Sigmoid colon (tissue), 7 donors: ENCODE measurements around the gene COX10. TPM values are rescaled to one million over a fixed set of nuclear protein-coding genes. Genes with fewer than 3 reads are reported as not detected.
"Not testable (repeated sequence)": the region's sequence is repeated elsewhere in the genome, so short reads cannot be mapped to it uniquely, and the experiment has no call there.

Source experiments
- DNase-seq: peaks from one replicate; pipeline ENCODE4 v3.0.0-alpha.2; 2019
- H3K27ac ChIP-seq, 4 donors: fragments of 200-600 bp; sonication (generic); one replicate each; pipeline ENCODE4 v1.5.1; 2016 to 2019; ENCODE audit warnings: mild to moderate bottlenecking in 1 of 4
- H3K27me3 ChIP-seq, 3 donors: fragments of 200-600 bp; sonication (generic); one replicate each; pipeline ENCODE4 v1.5.1; 2019; ENCODE audit warnings: mild to moderate bottlenecking in 1 of 3
- H3K36me3 ChIP-seq, 4 donors: fragments of 200-600 bp; sonication (generic); one replicate each; pipeline ENCODE4 v1.5.1; 2016 to 2019
- H3K4me1 ChIP-seq, 4 donors: fragments of 200-600 bp; sonication (generic); one replicate each; pipeline ENCODE4 v1.5.1; 2017 to 2019
- H3K4me3 ChIP-seq, 4 donors: fragments of 200-600 bp; sonication (generic); one replicate each; pipeline ENCODE4 v1.5.1; 2017 to 2019; ENCODE audit warnings: mild to moderate bottlenecking in 2 of 4, moderate library complexity in 1 of 4
- H3K9me3 ChIP-seq, 4 donors: fragments of 200-600 bp in 3 of 4; sonication (generic) in 3 of 4; one replicate each; pipeline versions ENCODE4 v1.5.1 to v1.6.1; 2013 to 2019
- EP300 ChIP-seq, 4 donors: sonication (generic); formaldehyde crosslinking; IDR thresholded peaks; one replicate each; pipeline ENCODE4 v1.6.1; 2017; ENCODE audit warnings: antibody characterized with exemption in 4 of 4
- POLR2A ChIP-seq, 2 donors: fragments of 450-650 bp; IDR thresholded peaks; one replicate each; pipeline ENCODE4 v1.6.1; 2016; ENCODE audit warnings: antibody characterized with exemption in 2 of 2, mild to moderate bottlenecking in 2 of 2, moderate library complexity in 2 of 2
- POLR2AphosphoS5 ChIP-seq, 4 donors: sonication (generic); formaldehyde crosslinking; IDR thresholded peaks; one replicate each; pipeline ENCODE4 v1.6.1; 2017; ENCODE audit warnings: antibody characterized with exemption in 4 of 4
- WGBS, 2 donors: extraction: QIAGEN DNeasy Blood & Tissue Kit; methylation state at CpG; one replicate each; pipeline ENCODE4 v1.1.7; 2013; 5-methylcytosine and 5-hydroxymethylcytosine counted together
- intact Hi-C: fragments of 100-400 bp; cut with DNase I; formaldehyde crosslinking; loops from one replicate; pipeline ENCODE4 v1.15.1; 2023
- polyA plus RNA-seq, 3 donors: library from polyadenylated mRNA; stranded (reverse); fragments of 200-250 nt; gene quantifications; one replicate each; pipeline ENCODE4 v1.2.3, GENCODE V29; 2013
- total RNA-seq, 4 donors: library from RNA; depleted of rRNA; stranded (reverse); fragments of >200 nt; gene quantifications; one replicate each; pipeline ENCODE4 v1.1.0, GENCODE V29; 2016
- TF ChIP-seq, protein P1 (sequence below), 4 experiments: fragments of 450-650 bp in 3 of 4; fragments of 200-600 bp in 1 of 4; IDR thresholded peaks; one replicate each; pipeline ENCODE4 v1.5.1; 2016 to 2019; ENCODE audit warnings: antibody characterized with exemption in 4 of 4, mild to moderate bottlenecking in 3 of 4, moderate library complexity in 2 of 4
- donor health status: healthy with polysubstance abuse.
- donor health status: Bipolar disorder and iron deficiency.
- donor health status: healthy.

Gene COX10
- 10 to 100 TPM; 14.4 to 23.9 (median 18.2) TPM for total RNA-seq
- 10 to 100 TPM; 14.4 to 21.5 (median 17.3) TPM for polyA plus RNA-seq

DNA sequence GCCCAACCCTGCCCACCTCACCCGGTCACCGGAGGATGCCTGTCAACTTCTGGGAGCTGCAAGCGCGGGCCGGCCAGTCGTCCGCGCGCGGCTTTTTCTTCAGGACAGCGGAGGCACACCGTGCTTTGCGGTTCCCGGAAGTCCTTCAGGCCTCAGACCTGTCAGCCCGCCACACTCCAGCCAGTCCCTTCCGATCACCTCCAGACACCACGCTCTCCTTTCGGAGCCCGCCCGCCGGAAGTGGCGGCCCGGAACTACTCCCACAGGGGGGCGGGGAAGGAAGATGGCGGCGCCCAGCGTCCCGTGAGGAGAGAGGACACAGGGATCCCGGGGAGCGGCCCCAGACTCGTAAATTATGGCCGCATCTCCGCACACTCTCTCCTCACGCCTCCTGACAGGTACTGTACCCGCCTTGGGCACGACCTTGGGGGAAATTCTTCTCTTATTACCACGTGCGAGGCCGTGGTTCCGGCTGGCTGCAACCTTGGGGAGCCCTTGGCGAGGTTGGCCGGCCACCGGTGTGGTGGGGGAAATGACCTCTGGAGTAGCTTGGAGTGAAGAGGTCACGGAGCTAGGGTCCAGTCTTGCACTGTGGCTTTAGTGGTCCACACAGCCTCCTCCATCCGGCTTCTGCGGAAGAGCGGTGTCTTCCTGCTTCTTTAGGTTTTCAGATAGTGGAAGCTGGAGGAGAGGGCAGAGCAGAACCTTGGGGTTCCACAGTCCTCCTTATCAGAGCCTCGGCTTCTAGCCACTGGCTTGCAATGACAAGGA is at the start of gene COX10:
Gene COX10, plus strand, starts transcription at position 254 of the 771 bp plus-strand sequence. Its CDS starts 102 bp downstream, at position 356.
- H3K4me1 ChIP-seq, result peaks cover 0 to 25% (median 19%) of the 10 kb centered on the region in 4 donors
- intact Hi-C loops, result no loop called here

GRCh38 chr17:14021651-14022294 is 47.5 kb upstream of the COX10 start:
- H3K27ac ChIP-seq, H3K27me3 ChIP-seq, H3K4me3 ChIP-seq, intact Hi-C loops, H3K4me1 ChIP-seq, H3K36me3 ChIP-seq, H3K9me3 ChIP-seq, DNase-seq: not testable (repeated sequence)
- 83 to 87% methylated on average over 6 of the region's 9 CpGs for WGBS, 2 donors

More for the DNA sequence above, at the start of gene COX10:
- Histone ChIP-seq H3K4me3 (peak within 1 kb of the TSS; percentile 69 to 98 (median 86)), H3K27ac (peak within 1 kb of the TSS; percentile 74 to 82 (median 80)), H3K9me3 (no peaks in the 10 kb centered on the region), H3K36me3 (peaks cover 0 to 5% (median 0%) of the 10 kb centered on the region in 4 donors), H3K27me3 (no peaks in the 10 kb centered on the region)
- WGBS, 2 donors, result 0 to 1% methylated on average over 48 of the region's 48 CpGs
- TF ChIP-seq, protein P1, sequence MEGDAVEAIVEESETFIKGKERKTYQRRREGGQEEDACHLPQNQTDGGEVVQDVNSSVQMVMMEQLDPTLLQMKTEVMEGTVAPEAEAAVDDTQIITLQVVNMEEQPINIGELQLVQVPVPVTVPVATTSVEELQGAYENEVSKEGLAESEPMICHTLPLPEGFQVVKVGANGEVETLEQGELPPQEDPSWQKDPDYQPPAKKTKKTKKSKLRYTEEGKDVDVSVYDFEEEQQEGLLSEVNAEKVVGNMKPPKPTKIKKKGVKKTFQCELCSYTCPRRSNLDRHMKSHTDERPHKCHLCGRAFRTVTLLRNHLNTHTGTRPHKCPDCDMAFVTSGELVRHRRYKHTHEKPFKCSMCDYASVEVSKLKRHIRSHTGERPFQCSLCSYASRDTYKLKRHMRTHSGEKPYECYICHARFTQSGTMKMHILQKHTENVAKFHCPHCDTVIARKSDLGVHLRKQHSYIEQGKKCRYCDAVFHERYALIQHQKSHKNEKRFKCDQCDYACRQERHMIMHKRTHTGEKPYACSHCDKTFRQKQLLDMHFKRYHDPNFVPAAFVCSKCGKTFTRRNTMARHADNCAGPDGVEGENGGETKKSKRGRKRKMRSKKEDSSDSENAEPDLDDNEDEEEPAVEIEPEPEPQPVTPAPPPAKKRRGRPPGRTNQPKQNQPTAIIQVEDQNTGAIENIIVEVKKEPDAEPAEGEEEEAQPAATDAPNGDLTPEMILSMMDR (IDR thresholded peaks at IDR 0.05), result no peak
- peak; percentile 82 to 92 (median 90) for TF ChIP-seq POLR2AphosphoS5 (IDR thresholded peaks at IDR 0.05)
- TF ChIP-seq POLR2A (IDR thresholded peaks at IDR 0.05), result peak; percentile 8 to 76
- peak in 1 of 4 donors; percentile 10 for TF ChIP-seq EP300 (IDR thresholded peaks at IDR 0.05)
- DNase-seq, result peak; percentile 92

DNA sequence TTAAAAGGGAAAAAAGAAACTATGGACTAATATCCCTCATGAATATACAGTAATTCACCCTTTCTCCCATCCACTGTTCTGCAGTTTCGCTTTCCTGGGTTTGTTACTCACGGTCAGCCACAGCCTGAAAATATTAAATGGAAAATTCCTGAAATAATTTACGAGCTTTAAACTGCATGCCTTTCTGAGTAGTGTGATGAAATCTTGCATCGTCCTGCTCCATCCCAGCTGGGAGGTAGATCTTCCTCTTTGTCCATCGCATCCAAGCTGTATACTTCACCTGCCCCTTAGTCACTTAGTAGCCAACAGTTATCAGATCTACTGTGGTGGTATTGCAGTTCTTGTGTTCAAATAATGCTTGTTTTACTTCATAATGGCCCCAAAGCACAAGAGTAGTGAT is 39.5 kb upstream of the COX10 start:
- H3K9me3 ChIP-seq, H3K27me3 ChIP-seq, H3K4me3 ChIP-seq, H3K27ac ChIP-seq, DNase-seq, H3K4me1 ChIP-seq, intact Hi-C loops: not testable (repeated sequence)
- WGBS, 2 donors, result 87% methylated on average over 2 of the region's 5 CpGs; no CpG with 5 or more reads in 1 of the 2 donors
- peaks cover 0 to 18% (median 2%) of the 10 kb centered on the region in 4 donors for H3K36me3 ChIP-seq

GRCh38 chr17:14032234-14032633 is 37.1 kb upstream of the COX10 start:
- WGBS, 2 donors, result 86 to 91% methylated on average over 3 of the region's 3 CpGs
- Histone ChIP-seq H3K4me1 (no peaks in the 10 kb centered on the region), H3K9me3 (no peaks in the 10 kb centered on the region), H3K36me3 (peaks cover 0 to 18% (median 2%) of the 10 kb centered on the region in 4 donors), H3K27ac (no peak overlapping the region), H3K27me3 (no peaks in the 10 kb centered on the region), H3K4me3 (no peak overlapping the region)
- no peak for DNase-seq
- no peak for TF ChIP-seq EP300 (IDR thresholded peaks at IDR 0.05)
- TF ChIP-seq POLR2A (IDR thresholded peaks at IDR 0.05), result no peak
- TF ChIP-seq POLR2AphosphoS5 (IDR thresholded peaks at IDR 0.05), result no peak
- TF ChIP-seq, protein P1 (IDR thresholded peaks at IDR 0.05), result no peak
- intact Hi-C loops, result no loop called here

- no peak for DNase-seq
- Histone ChIP-seq H3K4me1 (peaks cover 0 to 4% (median under 1%) of the 10 kb centered on the region in 4 donors), H3K9me3 (no peaks in the 10 kb centered on the region), H3K27me3 (no peaks in the 10 kb centered on the region), H3K27ac (no peak overlapping the region), H3K4me3 (no peak overlapping the region), H3K36me3 (peaks cover 0 to 18% (median 2%) of the 10 kb centered on the region in 4 donors)
- 22 to 69% methylated on average over 4 of the region's 4 CpGs for WGBS, 2 donors
- no peak for TF ChIP-seq POLR2A (IDR thresholded peaks at IDR 0.05)
- TF ChIP-seq, protein P1 (IDR thresholded peaks at IDR 0.05), result no peak
- no peak for TF ChIP-seq POLR2AphosphoS5 (IDR thresholded peaks at IDR 0.05)
- TF ChIP-seq EP300 (IDR thresholded peaks at IDR 0.05), result no peak
- intact Hi-C loops, result no loop called here
Measured at GRCh38 chr17:14033166-14033565, 36.1 kb upstream of the COX10 start.
